GM23338 (cell line): ENCODE data around the gene CALHM5. TPM values are rescaled to one million over a fixed set of nuclear protein-coding genes. Genes with fewer than 3 reads are reported as not detected.

ENCODE experiments used
- ATAC-seq: fragments of 200-7000 bp; cut with Tn5 transposase; 3 replicates; pipeline ENCODE4 v1.9.1; 2020
- DNase-seq: peaks from one replicate; pipeline ENCODE4 v3.0.0-alpha.2; 2015; ENCODE audit warnings: low spot score
- H2AFZ ChIP-seq: fragments of 200-600 bp; sonication (generic); 2 replicates; pipeline ENCODE4 v1.8.0; 2016; ENCODE audit warnings: antibody characterized with exemption, mild to moderate bottlenecking, moderate library complexity
- H3F3A ChIP-seq: fragments of 200-600 bp; sonication (generic); replicated peaks from 2 replicates; pipeline ENCODE4 v1.8.0; 2017; ENCODE audit warnings: antibody characterized with exemption, mixed run types, low read depth
- H3K27ac ChIP-seq: fragments of 200-600 bp; sonication (generic); 2 replicates; pipeline ENCODE4 v1.6.1; 2016; ENCODE audit warnings: low read depth
- H3K27me3 ChIP-seq: fragments of 200-600 bp; sonication (generic); 2 replicates; pipeline ENCODE4 v1.8.0; 2016; ENCODE audit warnings: mild to moderate bottlenecking, mixed run types, moderate library complexity; ENCODE audit not compliant: insufficient read depth
- H3K36me3 ChIP-seq: fragments of 200-600 bp; sonication (generic); 2 replicates; pipeline ENCODE4 v1.8.0; 2016; ENCODE audit warnings: mild to moderate bottlenecking; ENCODE audit not compliant: insufficient read depth
- H3K4me1 ChIP-seq: fragments of 200-600 bp; sonication (generic); 2 replicates; pipeline ENCODE4 v1.8.0; 2016; ENCODE audit warnings: mild to moderate bottlenecking, moderate library complexity; ENCODE audit not compliant: insufficient read depth
- H3K4me2 ChIP-seq: fragments of 200-600 bp; sonication (generic); 2 replicates; pipeline ENCODE4 v1.7.1; 2017; ENCODE audit warnings: mixed run types
- H3K4me3 ChIP-seq: fragments of 200-600 bp; sonication (generic); 2 replicates; pipeline ENCODE4 v1.6.1; 2016; ENCODE audit warnings: mixed run types
- H3K79me2 ChIP-seq: fragments of 200-600 bp; sonication (generic); replicated peaks from 2 replicates; pipeline ENCODE4 v1.8.0; 2017; ENCODE audit warnings: mild to moderate bottlenecking; ENCODE audit not compliant: insufficient read depth
- H3K9me2 ChIP-seq: fragments of 200-600 bp; sonication (generic); 2 replicates; pipeline ENCODE4 v1.8.0; 2017; ENCODE audit not compliant: insufficient read depth
- H4K20me1 ChIP-seq: fragments of 200-600 bp; sonication (generic); replicated peaks from 2 replicates; pipeline ENCODE4 v1.8.0; 2017; ENCODE audit warnings: mild to moderate bottlenecking; ENCODE audit not compliant: insufficient read depth
- H3K27ac Mint-ChIP-seq: 2 replicates; pipeline ENCODE4 v1.8.0; 2020; ENCODE audit warnings: inconsistent platforms, mild to moderate bottlenecking, moderate library complexity, mixed read lengths
- H3K27me3 Mint-ChIP-seq: 3 replicates; pipeline ENCODE4 v1.8.0; 2022; ENCODE audit warnings: low read depth, mild to moderate bottlenecking, moderate library complexity, mixed read lengths, inconsistent platforms; ENCODE audit not compliant: insufficient read depth, poor library complexity
- H3K36me3 Mint-ChIP-seq: 3 replicates; pipeline ENCODE4 v1.8.0; 2021; ENCODE audit warnings: low read depth, mild to moderate bottlenecking, inconsistent platforms, moderate library complexity, mixed read lengths
- H3K4me1 Mint-ChIP-seq: 3 replicates; pipeline ENCODE4 v1.8.0; 2020; ENCODE audit warnings: mild to moderate bottlenecking, inconsistent platforms, mixed read lengths
- H3K4me3 Mint-ChIP-seq: 3 replicates; pipeline ENCODE4 v1.8.0; 2021; ENCODE audit warnings: moderate library complexity, mild to moderate bottlenecking, inconsistent platforms, mixed read lengths
- H3K9me3 Mint-ChIP-seq: 3 replicates; pipeline ENCODE4 v1.8.0; 2020; ENCODE audit warnings: moderate library complexity, mild to moderate bottlenecking, inconsistent platforms, mixed read lengths
- EZH2 ChIP-seq: fragments of 200-600 bp; sonication (generic); IDR thresholded peaks from one replicate; pipeline ENCODE4 v1.8.0; 2017; ENCODE audit warnings: antibody characterized with exemption, mild to moderate bottlenecking, low read depth; ENCODE audit not compliant: unreplicated experiment
- STAT1 ChIP-seq: IDR thresholded peaks from one replicate; pipeline ENCODE4 v1.6.1; 2016; ENCODE audit warnings: antibody characterized with exemption; ENCODE audit not compliant: unreplicated experiment
- ZNF114 ChIP-seq: fragments of 250-450 bp; sonication (Bioruptor Pico); IDR thresholded peaks from 2 replicates; pipeline ENCODE4 v1.5.0; 2020; ENCODE audit warnings: mild to moderate bottlenecking, moderate library complexity
- polyA plus RNA-seq: library from polyadenylated mRNA; unstranded; fragments of >200 nt; fragmentation: Nextera tagmentation; extraction: Ambion mirVana; gene quantifications from 2 replicates; pipeline ENCODE4 v1.2.1, GENCODE V29; 2016
- total RNA-seq: library from RNA; depleted of rRNA; stranded (reverse); fragments of >200 nt; shearing (Covaris generic); gene quantifications from 2 replicates; pipeline ENCODE4 v1.2.3, GENCODE V29; 2014
- TF ChIP-seq, protein P1 (sequence below): IDR thresholded peaks from 2 replicates; pipeline ENCODE4 v1.6.1; 2016; ENCODE audit warnings: antibody characterized with exemption
- TF ChIP-seq, protein P2 (sequence below): fragments of 250-450 bp; sonication (Bioruptor Pico); IDR thresholded peaks from 2 replicates; pipeline ENCODE4 v1.5.0; 2020; ENCODE audit warnings: mild to moderate bottlenecking, moderate library complexity

Gene CALHM5
- total and polyA plus RNA-seq, 2 experiments from 2014 or later: 0.02 to 0.10 TPM

DNA sequence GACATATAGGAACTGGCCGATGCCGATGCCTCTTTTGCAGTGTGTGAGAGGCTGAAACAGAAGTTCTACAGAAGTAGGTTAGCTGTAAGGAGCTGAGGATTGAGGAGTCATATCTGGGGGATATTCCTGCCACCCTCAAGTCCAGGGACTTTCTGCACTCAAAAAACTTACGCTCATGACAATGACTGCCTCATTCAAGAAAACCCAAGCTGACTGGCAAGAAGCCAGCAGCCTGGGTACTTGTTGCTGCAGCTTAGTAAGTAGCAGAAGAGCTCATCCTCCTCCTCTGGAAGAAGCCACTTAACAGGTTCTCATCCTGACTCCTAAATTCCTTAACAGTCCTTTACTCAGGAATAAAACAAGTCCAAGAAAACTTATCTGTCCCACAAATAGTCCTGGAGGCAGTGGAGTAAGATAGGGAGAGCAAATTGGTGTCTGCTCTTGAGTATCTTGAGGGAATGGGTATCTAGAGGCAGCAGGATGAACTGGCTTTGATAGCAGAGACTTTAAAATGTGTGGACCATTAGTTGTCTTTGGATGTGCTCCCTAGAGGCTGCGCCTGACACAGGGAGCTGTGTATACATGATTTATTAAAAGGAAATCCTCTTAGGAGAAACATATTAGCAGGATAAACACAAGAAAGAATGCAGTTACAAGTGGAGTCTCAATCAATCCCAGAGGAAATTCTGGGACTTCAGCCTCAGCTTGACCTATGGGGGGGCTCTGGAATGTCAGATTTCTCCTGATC is 7.4 kb downstream of the CALHM5 start:
- Mint-ChIP-seq H3K4me1 (peaks cover 17% of the 10 kb centered on the region), H3K27me3 (peaks cover 3% of the 10 kb centered on the region), H3K9me3 (no peaks in the 10 kb centered on the region), H3K36me3 (no peaks in the 10 kb centered on the region), H3K27ac (no peak overlapping the region), H3K4me3 (no peak overlapping the region)
- Histone ChIP-seq H3K27me3 (no peaks in the 10 kb centered on the region), H3K9me2 (no peaks in the 10 kb centered on the region), H4K20me1 (no peaks in the 10 kb centered on the region), H2AFZ (no peak overlapping the region; the same call in 1 of the 2 replicates), H3K4me1 (peaks cover 8% of the 10 kb centered on the region), H3K4me2 (no peak overlapping the region), H3K79me2 (no peaks in the 10 kb centered on the region), H3F3A (no peaks in the 10 kb centered on the region), H3K27ac (no peak overlapping the region), H3K4me3 (no peak overlapping the region), H3K36me3 (no peaks in the 10 kb centered on the region)
- DNase-seq (no peak), ATAC-seq (no peak)
- TF ChIP-seq EZH2 (no peak), STAT1 (no peak), ZNF114 (CRISPR knock-in tag) (no peak)
- TF ChIP-seq, protein P1, sequence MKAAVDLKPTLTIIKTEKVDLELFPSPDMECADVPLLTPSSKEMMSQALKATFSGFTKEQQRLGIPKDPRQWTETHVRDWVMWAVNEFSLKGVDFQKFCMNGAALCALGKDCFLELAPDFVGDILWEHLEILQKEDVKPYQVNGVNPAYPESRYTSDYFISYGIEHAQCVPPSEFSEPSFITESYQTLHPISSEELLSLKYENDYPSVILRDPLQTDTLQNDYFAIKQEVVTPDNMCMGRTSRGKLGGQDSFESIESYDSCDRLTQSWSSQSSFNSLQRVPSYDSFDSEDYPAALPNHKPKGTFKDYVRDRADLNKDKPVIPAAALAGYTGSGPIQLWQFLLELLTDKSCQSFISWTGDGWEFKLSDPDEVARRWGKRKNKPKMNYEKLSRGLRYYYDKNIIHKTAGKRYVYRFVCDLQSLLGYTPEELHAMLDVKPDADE: no peak
- TF ChIP-seq, protein P2, sequence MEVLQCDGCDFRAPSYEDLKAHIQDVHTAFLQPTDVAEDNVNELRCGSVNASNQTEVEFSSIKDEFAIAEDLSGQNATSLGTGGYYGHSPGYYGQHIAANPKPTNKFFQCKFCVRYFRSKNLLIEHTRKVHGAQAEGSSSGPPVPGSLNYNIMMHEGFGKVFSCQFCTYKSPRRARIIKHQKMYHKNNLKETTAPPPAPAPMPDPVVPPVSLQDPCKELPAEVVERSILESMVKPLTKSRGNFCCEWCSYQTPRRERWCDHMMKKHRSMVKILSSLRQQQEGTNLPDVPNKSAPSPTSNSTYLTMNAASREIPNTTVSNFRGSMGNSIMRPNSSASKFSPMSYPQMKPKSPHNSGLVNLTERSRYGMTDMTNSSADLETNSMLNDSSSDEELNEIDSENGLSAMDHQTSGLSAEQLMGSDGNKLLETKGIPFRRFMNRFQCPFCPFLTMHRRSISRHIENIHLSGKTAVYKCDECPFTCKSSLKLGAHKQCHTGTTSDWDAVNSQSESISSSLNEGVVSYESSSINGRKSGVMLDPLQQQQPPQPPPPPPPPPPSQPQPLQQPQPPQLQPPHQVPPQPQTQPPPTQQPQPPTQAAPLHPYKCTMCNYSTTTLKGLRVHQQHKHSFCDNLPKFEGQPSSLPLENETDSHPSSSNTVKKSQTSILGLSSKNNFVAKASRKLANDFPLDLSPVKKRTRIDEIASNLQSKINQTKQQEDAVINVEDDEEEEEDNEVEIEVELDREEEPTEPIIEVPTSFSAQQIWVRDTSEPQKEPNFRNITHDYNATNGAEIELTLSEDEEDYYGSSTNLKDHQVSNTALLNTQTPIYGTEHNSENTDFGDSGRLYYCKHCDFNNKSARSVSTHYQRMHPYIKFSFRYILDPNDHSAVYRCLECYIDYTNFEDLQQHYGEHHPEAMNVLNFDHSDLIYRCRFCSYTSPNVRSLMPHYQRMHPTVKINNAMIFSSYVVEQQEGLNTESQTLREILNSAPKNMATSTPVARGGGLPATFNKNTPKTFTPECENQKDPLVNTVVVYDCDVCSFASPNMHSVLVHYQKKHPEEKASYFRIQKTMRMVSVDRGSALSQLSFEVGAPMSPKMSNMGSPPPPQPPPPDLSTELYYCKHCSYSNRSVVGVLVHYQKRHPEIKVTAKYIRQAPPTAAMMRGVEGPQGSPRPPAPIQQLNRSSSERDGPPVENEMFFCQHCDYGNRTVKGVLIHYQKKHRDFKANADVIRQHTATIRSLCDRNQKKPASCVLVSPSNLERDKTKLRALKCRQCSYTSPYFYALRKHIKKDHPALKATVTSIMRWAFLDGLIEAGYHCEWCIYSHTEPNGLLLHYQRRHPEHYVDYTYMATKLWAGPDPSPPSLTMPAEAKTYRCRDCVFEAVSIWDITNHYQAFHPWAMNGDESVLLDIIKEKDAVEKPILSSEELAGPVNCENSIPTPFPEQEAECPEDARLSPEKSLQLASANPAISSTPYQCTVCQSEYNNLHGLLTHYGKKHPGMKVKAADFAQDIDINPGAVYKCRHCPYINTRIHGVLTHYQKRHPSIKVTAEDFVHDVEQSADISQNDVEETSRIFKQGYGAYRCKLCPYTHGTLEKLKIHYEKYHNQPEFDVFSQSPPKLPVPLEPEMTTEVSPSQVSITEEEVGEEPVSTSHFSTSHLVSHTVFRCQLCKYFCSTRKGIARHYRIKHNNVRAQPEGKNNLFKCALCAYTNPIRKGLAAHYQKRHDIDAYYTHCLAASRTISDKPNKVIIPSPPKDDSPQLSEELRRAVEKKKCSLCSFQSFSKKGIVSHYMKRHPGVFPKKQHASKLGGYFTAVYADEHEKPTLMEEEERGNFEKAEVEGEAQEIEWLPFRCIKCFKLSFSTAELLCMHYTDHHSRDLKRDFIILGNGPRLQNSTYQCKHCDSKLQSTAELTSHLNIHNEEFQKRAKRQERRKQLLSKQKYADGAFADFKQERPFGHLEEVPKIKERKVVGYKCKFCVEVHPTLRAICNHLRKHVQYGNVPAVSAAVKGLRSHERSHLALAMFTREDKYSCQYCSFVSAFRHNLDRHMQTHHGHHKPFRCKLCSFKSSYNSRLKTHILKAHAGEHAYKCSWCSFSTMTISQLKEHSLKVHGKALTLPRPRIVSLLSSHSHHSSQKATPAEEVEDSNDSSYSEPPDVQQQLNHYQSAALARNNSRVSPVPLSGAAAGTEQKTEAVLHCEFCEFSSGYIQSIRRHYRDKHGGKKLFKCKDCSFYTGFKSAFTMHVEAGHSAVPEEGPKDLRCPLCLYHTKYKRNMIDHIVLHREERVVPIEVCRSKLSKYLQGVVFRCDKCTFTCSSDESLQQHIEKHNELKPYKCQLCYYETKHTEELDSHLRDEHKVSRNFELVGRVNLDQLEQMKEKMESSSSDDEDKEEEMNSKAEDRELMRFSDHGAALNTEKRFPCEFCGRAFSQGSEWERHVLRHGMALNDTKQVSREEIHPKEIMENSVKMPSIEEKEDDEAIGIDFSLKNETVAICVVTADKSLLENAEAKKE (CRISPR knock-in tag): no peak
